ENCODE results near the gene TENM4. TPM values are rescaled to one million over a fixed set of nuclear protein-coding genes. Genes with fewer than 3 reads are reported as not detected.
A peak's percentile ranks its signal among the peaks of the same experiment; 100 is the strongest.

Gene TENM4
- total RNA-seq, 8 experiments from 2014 or later = 0.59 to 82.2 (median 24.2) TPM

DNA sequence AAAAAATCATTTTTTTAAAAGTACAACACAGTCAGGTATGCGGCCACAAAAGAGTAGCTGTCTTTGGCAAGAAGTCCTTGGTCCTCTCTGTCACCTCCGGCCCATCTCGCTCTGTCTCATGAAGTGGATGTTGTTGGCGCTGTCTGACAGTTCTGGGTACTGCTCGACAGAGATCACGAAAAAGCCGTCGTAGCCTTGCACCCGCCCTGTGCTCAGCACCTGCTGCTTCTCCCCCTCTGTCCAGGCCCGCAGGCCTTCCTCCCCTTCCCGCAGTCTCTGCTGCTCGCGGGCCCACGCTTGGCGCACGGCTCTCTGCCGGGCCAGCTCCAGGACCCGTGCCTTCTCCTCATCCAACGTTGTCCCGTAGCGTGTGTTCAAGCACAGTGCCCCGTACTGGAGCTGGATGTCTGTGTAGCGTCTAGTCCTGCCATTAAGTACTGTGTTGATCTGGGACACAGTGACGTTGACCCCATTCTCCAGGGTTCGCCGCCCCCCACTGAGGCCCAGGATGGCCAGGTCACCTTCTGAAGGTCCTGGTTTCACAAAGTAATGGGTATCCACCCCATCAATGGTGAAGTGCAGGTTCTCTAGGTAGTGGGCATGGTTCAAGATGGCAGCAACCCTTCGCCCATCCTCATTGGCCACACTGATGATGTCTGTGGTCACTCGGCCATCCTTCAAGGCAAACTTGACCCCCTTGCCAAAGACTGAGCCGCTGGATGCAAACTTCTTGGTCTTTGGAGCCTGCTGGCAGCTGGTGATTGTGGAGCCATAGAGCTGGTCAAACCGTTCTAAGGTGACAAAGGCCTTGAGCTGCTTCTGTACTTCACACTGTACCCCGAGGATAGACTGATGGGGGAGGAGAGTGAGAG, 782.6 kb downstream of the TENM4 start:
- H3K27ac ChIP-seq = no peak overlapping the region
- in situ Hi-C loops (cut with MboI; ENCODE audit: low pct_unique_long_range_greater_than_20kb in 2 of 9, low sequenced_read_pairs in 9 of 9, unreplicated experiment in 9 of 9) = loop anchor here in 2 of 9 experiments (25.0 kb wide), 2 partner anchors 104 to 429 kb away; no protein-coding TSS in a partner anchor
- no peak overlapping the region for H3K4me3 ChIP-seq
- H3K4me1 ChIP-seq (replicated peaks in 1 of 2) = no peaks in the 10 kb centered on the region
- WGBS, 10 experiments = 60 to 100% (median 93%) methylated on average over 1 to 11 of the region's 31 CpGs
- no peak for ATAC-seq (replicated peaks in 6 of 8)

DNA sequence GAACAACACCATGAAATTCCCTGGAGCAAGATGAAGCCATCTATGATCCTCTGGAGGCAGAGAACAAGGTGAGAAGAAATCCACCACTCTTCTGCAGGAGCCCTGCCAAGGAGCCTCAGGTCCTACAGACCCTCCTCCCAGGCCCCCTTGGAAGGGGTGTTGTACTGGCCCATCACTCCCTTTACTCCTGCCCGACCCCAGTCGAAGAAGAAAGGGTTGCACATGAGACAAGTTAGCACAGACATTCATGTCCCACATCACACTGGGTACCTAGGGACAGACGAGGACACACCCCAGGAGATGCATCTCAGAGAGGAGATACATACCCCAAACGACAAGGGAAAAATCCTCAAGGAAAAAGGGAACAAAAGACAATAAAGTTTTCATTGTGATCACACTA, 783.4 kb downstream of the TENM4 start:
- no peak for ATAC-seq (replicated peaks in 6 of 8)
- no peak overlapping the region for H3K4me3 ChIP-seq
- H3K27ac ChIP-seq = no peak overlapping the region
- 0 to 100% (median 60%) methylated on average over 1 to 4 of the region's 4 CpGs; no CpG with 5 or more reads in 1 of the 10 experiments for WGBS, 10 experiments
- in situ Hi-C loops (cut with MboI; ENCODE audit: low pct_unique_long_range_greater_than_20kb in 2 of 9, low sequenced_read_pairs in 9 of 9, unreplicated experiment in 9 of 9) = loop anchor here in 2 of 9 experiments (25.0 kb wide), 2 partner anchors 105 to 430 kb away; no protein-coding TSS in a partner anchor
- H3K4me1 ChIP-seq (replicated peaks in 1 of 2) = peaks cover 4 to 6% of the 10 kb centered on the region in 2 donors

DNA sequence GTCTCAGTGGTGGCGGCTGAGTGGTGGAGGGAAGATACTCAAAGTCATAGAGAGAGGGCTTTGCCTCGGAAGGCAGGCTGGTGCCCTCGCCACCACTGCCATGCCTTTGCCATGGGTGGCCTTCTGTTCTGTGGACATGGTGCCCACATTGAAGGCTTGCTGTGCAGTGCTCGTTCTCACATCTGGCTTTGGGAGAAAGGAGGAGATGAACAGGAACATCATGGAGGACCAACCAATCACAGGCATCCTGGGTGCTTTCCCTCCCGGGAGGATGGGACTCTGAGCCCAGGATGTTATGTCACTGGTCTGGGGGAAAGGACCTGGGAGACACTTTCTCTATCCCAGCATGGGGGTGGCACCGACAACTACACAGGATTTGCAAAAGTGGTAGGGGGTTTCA, 783.8 kb downstream of the TENM4 start:
- no peak for ATAC-seq (replicated peaks in 6 of 8)
- WGBS, 10 experiments = 0 to 100% methylated on average over 1 to 2 of the region's 6 CpGs; no CpG with 5 or more reads in 8 of the 10 experiments
- Histone ChIP-seq H3K4me3 (no peak overlapping the region), H3K27ac (no peak overlapping the region), H3K4me1 (replicated peaks in 1 of 2) (peaks cover 8 to 10% of the 10 kb centered on the region in 2 donors)
- in situ Hi-C loops (cut with MboI; ENCODE audit: low pct_unique_long_range_greater_than_20kb in 2 of 9, low sequenced_read_pairs in 9 of 9, unreplicated experiment in 9 of 9) = loop anchor here in 2 of 9 experiments (25.0 kb wide), 2 partner anchors 105 to 430 kb away; no protein-coding TSS in a partner anchor

DNA sequence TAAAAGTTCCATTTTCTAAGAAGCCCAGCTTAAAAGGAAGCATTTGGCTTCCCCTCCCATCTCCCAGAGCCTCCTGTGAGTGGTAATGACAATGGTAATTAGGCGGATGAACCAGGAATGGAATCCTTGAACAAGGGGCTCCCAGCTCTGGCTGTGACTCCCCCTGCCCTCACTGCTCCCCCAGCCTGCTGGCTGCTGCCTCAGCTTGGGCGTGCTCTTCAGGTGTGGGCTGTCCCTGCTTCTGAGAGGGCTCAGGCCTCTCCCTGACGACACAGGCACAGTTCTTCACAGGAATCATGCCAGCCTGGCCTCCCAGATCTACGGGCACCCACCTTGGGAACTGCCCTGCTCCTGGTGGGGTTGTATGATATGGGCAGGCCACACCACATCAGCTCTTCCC, 784.5 kb downstream of the TENM4 start:
- Histone ChIP-seq H3K4me1 (replicated peaks in 1 of 2) (peaks cover 9 to 10% of the 10 kb centered on the region in 2 donors), H3K27ac (peak overlapping the region in 1 of 2 donors; percentile 38), H3K4me3 (no peak overlapping the region)
- WGBS, 10 experiments = 0 to 86% (median 81%) methylated on average over 1 to 3 of the region's 4 CpGs; no CpG with 5 or more reads in 4 of the 10 experiments
- ATAC-seq (replicated peaks in 6 of 8) = peak in 2 of 8 experiments; percentile 24 to 27
- in situ Hi-C loops (cut with MboI; ENCODE audit: low pct_unique_long_range_greater_than_20kb in 2 of 9, low sequenced_read_pairs in 9 of 9, unreplicated experiment in 9 of 9) = loop anchor here in 2 of 9 experiments (25.0 kb wide), 2 partner anchors 106 to 431 kb away; no protein-coding TSS in a partner anchor

DNA sequence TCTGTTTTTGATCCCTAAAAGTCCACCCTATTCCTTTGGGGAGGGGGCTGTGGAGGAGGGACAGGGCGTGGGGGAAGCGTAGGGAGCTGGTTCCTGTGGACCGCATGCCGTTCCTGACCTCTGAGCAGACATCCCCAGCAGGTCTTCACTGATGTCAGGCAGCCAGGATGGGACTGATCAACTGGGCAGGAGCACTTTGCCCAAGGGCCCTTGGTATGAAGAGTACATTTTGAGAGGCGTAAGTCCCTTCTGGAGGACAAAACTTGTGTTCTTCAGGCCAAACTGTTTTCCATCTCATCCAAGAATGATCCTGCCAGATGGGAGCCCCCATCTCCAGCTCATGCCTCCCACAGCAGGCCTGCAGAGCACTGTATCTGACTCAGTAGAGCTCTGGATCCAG, 785.3 kb downstream of the TENM4 start:
- Histone ChIP-seq H3K4me3 (no peak overlapping the region), H3K27ac (no peak overlapping the region), H3K4me1 (replicated peaks in 1 of 2) (peaks cover 15 to 17% of the 10 kb centered on the region in 2 donors)
- no peak for ATAC-seq (replicated peaks in 6 of 8)
- WGBS, 10 experiments = 80 to 100% (median 100%) methylated on average over 1 to 3 of the region's 5 CpGs; no CpG with 5 or more reads in 7 of the 10 experiments
- in situ Hi-C loops (cut with MboI; ENCODE audit: low pct_unique_long_range_greater_than_20kb in 2 of 9, low sequenced_read_pairs in 9 of 9, unreplicated experiment in 9 of 9) = loop anchor here in 2 of 9 experiments (25.0 kb wide), 2 partner anchors 107 to 432 kb away; no protein-coding TSS in a partner anchor

DNA sequence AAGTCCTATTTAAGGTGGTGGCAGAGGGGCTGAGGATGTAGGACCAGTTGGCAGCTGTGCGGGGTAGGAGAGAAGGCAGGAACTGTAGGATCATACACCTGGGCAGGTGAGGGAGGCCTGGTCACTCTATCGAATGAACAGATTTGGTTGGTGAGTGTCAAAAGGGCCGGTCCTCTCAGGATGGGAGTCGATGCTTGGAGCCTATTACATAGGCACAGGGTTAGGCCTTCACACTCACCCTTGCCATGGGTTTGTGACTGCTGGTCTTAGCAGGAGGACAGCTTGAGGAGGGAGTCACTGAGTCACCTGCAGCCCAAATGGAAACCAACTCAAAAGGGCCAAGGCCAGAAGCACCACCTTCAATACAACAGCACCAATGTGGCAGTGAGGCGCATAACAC, 786.0 kb downstream of the TENM4 start:
- H3K4me1 ChIP-seq (replicated peaks in 1 of 2) = peaks cover 15 to 17% of the 10 kb centered on the region in 2 donors
- WGBS, 10 experiments = 56 to 100% (median 90%) methylated on average over 1 to 4 of the region's 5 CpGs; no CpG with 5 or more reads in 5 of the 10 experiments
- H3K27ac ChIP-seq = no peak overlapping the region
- in situ Hi-C loops (cut with MboI; ENCODE audit: low pct_unique_long_range_greater_than_20kb in 2 of 9, low sequenced_read_pairs in 9 of 9, unreplicated experiment in 9 of 9) = loop anchor here in 2 of 9 experiments (25.0 kb wide), 2 partner anchors 107 to 432 kb away; no protein-coding TSS in a partner anchor
- ATAC-seq (replicated peaks in 6 of 8) = no peak
- no peak overlapping the region for H3K4me3 ChIP-seq

DNA sequence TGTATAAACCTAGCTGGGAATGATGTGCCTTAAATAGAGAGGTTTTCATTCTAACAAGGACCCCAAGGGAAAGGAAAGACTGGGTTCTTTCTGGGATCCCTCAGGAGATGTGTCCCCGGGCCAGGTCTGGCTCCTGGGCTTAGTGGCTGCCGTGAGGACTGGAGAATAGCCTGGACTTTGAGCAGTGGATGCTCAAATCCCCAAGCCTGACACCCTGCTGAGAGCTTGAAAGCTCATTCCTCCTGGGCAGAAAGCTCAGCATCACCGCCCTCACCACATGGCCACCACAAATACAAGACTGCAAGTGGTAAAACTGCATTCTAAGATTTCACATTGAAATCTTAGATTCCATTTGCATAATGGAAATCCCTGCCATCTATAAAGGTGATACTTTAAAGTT, 786.8 kb downstream of the TENM4 start:
- H3K4me1 ChIP-seq (replicated peaks in 1 of 2) = peaks cover 15 to 17% of the 10 kb centered on the region in 2 donors
- no peak for ATAC-seq (replicated peaks in 6 of 8)
- in situ Hi-C loops (cut with MboI; ENCODE audit: low pct_unique_long_range_greater_than_20kb in 2 of 9, low sequenced_read_pairs in 9 of 9, unreplicated experiment in 9 of 9) = loop anchor here in 2 of 9 experiments (25.0 kb wide), 2 partner anchors 108 to 433 kb away; no protein-coding TSS in a partner anchor
- no peak overlapping the region for H3K27ac ChIP-seq
- 14 to 100% (median 68%) methylated on average over 1 to 3 of the region's 3 CpGs; no CpG with 5 or more reads in 2 of the 10 experiments for WGBS, 10 experiments
- no peak overlapping the region for H3K4me3 ChIP-seq

DNA sequence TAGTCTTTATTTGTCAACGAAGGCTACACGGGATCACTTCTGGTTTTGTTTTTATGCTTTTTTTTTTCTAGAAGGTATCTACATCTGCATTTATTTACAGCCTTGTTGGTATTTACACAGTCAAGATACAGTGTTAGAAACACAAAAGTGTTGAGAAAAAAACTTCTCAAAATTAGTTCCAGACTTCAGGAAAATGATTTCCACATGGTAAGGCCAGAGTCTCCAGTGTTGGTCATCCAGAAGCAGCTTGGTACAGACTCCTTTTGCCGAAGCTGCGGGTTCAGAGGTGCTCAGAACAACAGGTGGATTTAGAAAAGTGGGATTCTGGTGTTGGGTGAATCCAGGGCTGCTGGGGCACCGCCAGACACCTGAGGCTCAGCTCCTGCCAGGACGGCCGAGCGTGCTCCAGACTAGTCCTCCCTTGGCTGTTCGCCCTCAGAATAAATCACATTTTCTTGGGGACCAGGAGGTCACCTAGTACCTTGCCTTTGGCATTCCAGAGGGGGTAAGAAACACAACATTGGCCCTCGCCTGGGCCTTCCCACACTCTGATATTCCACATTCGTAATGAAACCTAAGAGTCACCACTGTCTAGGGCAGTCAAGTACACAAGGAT, 787.4 kb downstream of the TENM4 start:
- no peak overlapping the region for H3K4me3 ChIP-seq
- in situ Hi-C loops (cut with MboI; ENCODE audit: low pct_unique_long_range_greater_than_20kb in 2 of 9, low sequenced_read_pairs in 9 of 9, unreplicated experiment in 9 of 9) = loop anchor here in 2 of 9 experiments (25.0 kb wide), 2 partner anchors 109 to 434 kb away; no protein-coding TSS in a partner anchor
- no peak overlapping the region for H3K27ac ChIP-seq
- WGBS, 10 experiments = 28 to 100% (median 86%) methylated on average over 2 to 9 of the region's 11 CpGs
- ATAC-seq (replicated peaks in 6 of 8) = no peak
- H3K4me1 ChIP-seq (replicated peaks in 1 of 2) = peaks cover 15 to 17% of the 10 kb centered on the region in 2 donors

DNA sequence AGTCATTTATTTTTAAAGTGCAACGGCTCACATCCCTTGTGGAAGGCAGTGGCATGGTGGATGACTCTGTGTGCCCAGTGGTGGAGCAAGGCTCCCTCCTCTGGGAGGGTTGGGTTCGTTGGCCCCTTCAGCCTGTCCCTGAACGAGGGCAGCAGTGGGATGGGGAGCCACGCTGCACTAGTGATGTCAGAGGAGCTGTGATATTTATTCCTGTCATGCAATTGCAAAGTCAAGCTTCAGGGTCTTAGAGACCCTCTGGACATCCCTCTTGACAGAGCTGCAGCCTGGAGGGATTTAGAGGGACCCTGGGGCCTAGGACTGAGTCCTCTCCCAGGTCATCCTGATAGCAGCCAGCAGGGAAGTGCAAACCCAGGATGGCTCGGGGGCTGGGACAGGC, 788.0 kb downstream of the TENM4 start:
- Histone ChIP-seq H3K4me3 (no peak overlapping the region), H3K4me1 (replicated peaks in 1 of 2) (peaks cover 15 to 17% of the 10 kb centered on the region in 2 donors), H3K27ac (peak overlapping the region in 1 of 2 donors; percentile 33)
- WGBS, 10 experiments = 40 to 100% (median 60%) methylated on average over 1 to 4 of the region's 5 CpGs; no CpG with 5 or more reads in 5 of the 10 experiments
- peak in 5 of 8 experiments; percentile 66 to 80 (median 76) for ATAC-seq (replicated peaks in 6 of 8)
- in situ Hi-C loops (cut with MboI; ENCODE audit: low pct_unique_long_range_greater_than_20kb in 2 of 9, low sequenced_read_pairs in 9 of 9, unreplicated experiment in 9 of 9) = loop anchor here in 2 of 9 experiments (25.0 kb wide), 2 partner anchors 109 to 434 kb away; no protein-coding TSS in a partner anchor

DNA sequence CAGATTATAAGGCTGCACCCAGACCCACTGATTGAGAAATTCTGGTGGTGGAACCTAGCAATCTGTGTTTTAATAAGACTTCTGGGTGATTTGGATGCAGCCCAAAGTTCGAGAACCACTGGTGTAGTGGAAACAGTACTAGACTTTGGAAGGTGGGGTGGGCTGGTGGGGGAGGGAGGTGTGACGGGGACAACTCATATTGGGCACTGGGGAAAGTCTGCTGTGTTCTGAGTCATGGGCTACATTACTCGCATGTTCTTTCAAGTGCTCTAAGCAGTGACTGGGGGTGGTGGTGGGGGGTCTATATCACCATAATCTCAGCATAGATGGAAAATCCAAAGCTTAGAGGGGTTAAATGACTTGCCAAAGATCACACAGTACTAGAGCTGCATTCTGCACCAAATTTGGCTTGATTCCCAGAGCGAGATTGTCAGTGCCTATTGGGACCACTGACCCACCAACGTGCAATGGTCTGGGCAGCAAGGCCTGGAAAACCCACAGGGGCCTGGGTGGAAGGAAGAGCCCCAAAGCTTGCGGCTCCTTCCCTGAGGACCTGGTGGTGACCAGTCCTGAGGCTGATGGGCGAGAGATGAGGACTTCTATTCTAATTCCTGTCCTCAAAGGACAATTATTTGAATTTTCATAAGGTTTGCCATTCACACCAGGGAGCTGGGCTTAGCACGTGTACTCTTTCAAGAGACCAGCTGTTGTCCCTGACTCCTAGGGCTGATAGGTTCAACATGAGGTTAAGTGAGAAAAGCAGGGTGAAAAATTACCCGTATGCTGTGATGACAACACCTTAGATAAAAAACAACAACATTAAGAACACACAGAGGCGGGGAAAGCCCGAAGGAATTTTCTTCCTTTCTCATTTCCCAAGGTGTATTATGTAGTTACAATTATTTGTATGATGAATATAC, 788.6 kb downstream of the TENM4 start:
- peak in 4 of 8 experiments; percentile 27 to 68 (median 53) for ATAC-seq (replicated peaks in 6 of 8)
- Histone ChIP-seq H3K27ac (peak overlapping the region in 1 of 2 donors; percentile 33), H3K4me3 (no peak overlapping the region), H3K4me1 (replicated peaks in 1 of 2) (peaks cover 15 to 17% of the 10 kb centered on the region in 2 donors)
- 52 to 97% (median 66%) methylated on average over 1 to 7 of the region's 11 CpGs; no CpG with 5 or more reads in 2 of the 10 experiments for WGBS, 10 experiments
- in situ Hi-C loops (cut with MboI; ENCODE audit: low pct_unique_long_range_greater_than_20kb in 2 of 9, low sequenced_read_pairs in 9 of 9, unreplicated experiment in 9 of 9) = loop anchor here in 2 of 9 experiments (25.0 kb wide), 2 partner anchors 110 to 435 kb away; no protein-coding TSS in a partner anchor

DNA sequence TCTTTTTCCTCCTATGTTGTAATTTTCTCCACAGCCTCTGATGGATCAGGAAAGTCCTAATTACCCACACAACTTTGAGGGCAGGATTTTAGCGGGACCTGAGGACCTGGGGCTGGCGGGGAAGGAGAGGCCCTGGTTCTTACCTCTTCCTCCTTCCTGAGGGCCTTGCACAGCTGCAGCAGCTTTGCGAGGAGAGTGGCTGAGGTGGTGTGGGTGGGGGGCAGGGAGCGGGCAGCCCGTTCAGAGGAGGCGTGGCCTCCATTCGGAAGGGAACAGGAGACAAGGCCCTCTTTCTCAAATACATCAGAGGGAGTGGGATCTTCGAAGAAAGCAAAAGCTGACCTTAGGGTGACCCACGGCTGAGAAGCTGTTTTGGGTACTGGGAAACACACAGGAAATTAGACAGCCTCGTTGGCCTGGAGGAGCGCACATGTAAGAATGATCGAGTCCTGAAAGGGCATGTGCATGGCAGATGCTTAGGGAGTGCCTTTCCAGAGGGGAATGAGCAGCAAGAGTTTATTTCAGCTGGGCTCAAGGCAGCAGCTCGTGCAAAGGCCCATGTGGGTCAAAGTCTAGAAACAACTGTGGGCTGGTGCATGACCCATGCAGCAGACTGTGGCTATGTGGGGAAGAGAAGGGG, 789.6 kb downstream of the TENM4 start:
- in situ Hi-C loops (cut with MboI; ENCODE audit: low pct_unique_long_range_greater_than_20kb in 2 of 9, low sequenced_read_pairs in 9 of 9, unreplicated experiment in 9 of 9) = loop anchor here in 2 of 9 experiments (25.0 kb wide), 2 partner anchors 111 to 436 kb away; no protein-coding TSS in a partner anchor
- WGBS, 10 experiments = 13 to 90% (median 61%) methylated on average over 2 to 9 of the region's 13 CpGs; no CpG with 5 or more reads in 5 of the 10 experiments

More for the DNA sequence above, 789.6 kb downstream of the TENM4 start:
- H3K4me3 ChIP-seq = no peak overlapping the region
- peaks cover 15 to 17% of the 10 kb centered on the region in 2 donors for H3K4me1 ChIP-seq (replicated peaks in 1 of 2)
- no peak for ATAC-seq (replicated peaks in 6 of 8)
- H3K27ac ChIP-seq = no peak overlapping the region

All from motor neuron (in vitro differentiated cells).